ENCODE data around the gene SH3D19.
"Not testable (repeated sequence)": the region's sequence is repeated elsewhere in the genome, so short reads cannot be mapped to it uniquely, and the experiment has no call there.

The SH3D19 gene

DNA sequence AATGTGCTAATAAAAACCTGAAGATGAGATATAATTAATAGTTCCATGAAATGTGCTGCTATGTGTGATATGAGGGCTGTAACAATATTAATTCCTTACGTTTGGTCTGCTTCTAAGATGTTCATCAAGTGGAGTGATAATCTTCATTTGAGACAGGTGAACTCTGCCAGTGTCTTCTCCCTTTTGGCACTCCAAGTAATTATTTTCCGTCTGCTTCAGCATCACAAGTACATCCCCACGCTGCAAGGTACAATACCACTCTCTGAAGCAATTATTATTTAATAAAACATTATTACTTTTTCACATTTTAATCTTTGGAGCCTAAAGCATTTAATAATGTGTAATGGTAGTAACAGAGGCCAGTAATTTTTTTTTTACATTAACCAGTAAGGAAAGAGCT is 181.6 kb downstream of the SH3D19 start:
- no peak for DNase-seq

DNA sequence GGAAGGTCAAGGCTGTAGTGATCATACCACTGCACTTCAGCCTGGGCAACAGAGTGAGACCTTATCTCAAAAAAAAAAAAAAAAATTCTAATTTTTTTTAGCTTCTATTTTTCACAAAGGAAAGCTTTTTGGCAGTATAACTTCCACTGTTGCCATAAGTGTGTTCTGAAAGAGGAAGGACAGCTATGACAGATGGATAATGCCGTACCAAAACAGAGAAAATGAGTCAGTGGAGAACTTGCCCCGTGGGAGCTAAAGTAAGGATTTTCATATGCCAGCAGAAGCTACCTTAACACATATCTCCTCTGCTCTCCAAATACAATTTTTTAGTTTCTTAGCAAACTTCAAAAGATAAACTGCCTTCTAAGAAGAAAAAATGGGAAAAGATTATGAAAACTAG is 182.2 kb downstream of the SH3D19 start:
- no peak for DNase-seq

DNA sequence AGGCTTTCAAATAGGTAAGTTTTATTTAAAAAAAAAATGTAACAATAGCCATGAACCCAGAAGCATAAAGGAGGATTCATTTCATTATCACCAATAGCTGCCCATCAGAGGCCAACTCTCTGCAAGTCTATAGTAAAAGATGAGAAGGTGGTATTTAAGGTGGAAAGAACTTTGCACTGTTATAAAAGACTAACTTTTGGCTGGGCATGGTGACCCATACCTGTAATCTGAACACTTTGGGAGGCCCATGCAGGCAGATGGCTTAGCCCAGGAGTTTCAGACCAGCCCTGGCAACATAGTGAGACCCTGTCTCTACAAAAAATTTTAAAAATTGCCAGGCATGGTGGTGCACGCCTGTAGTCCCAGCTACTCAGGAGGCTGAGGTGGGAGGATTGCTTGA is 182.6 kb downstream of the SH3D19 start:
- no peak for DNase-seq

DNA sequence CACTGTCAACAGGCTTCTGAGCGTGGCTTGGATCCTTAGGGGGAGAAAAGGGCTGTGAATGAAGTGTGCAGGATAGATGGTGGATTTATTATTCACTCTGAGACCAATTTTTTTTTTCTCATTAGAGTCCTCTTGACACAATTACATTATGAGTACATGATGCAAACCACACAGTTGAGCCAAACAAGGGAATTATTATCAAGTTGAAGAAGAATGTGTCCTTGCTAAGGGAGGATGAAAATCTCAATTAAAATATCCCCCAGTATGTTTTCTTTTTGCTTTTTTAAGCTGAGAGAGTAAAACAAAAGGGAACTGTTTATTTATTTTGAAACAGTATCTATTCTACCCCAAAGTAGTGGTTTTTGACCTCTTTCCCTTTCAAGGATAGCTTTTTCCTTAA is 185.6 kb downstream of the SH3D19 start:
- no peak for DNase-seq

DNA sequence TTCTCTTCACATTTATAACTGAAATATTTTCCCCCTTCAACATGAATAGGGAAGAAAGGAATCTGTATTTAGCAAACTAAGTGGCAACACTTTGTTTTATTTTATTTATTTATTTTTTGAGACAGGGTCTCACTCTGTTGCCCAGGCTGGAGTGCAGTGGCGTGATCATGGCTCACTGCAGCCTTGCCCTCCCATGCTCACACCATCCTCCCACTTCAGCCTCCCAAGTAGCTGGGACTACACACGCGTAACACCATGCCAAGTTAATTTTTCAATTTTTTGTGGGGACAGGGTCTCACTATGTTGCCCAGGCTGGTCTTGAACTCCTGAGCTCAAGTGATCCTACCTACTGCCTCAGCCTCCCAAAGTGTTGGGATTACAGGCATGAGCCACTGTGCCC is 189.4 kb downstream of the SH3D19 start:
- DNase-seq: not testable (repeated sequence)

DNA sequence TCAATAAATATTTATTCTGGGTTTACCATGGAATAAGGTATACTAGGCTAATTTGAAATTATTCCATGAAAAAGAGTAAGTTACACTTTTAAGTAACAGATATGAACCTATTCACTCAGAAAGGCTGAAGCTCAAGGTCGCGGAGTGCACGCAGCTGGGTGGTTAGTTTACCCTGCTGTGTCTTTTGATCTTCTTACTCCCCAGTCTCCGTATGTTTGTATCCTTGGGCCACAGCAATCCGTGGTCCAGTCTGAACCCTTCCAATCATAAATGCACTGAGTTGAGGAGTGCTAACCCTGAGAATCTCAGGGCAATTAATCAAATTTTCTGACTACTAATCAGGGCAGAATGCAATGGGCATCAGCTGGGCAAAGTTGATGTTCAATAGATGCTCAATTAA is 192.1 kb downstream of the SH3D19 start:
- no peak for DNase-seq

DNA sequence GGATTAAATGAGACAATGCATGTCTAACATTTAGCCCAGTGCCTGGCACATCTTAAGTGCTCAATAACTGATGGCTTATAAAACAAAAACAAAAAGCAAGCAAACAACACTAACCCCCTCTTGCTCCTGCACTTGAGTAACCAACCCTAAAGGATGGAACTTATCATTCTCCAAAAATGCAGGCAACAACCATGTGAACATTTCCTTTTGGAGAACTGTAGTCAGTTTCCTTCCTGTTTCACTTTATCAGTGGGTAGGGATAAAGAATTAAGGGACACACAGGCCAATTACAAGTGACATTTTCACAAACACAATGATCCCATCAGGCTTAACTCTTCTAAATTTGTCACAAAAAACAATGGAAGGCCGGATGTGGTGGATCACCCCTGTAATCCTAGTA is 195.6 kb downstream of the SH3D19 start:
- DNase-seq: no peak

DNA sequence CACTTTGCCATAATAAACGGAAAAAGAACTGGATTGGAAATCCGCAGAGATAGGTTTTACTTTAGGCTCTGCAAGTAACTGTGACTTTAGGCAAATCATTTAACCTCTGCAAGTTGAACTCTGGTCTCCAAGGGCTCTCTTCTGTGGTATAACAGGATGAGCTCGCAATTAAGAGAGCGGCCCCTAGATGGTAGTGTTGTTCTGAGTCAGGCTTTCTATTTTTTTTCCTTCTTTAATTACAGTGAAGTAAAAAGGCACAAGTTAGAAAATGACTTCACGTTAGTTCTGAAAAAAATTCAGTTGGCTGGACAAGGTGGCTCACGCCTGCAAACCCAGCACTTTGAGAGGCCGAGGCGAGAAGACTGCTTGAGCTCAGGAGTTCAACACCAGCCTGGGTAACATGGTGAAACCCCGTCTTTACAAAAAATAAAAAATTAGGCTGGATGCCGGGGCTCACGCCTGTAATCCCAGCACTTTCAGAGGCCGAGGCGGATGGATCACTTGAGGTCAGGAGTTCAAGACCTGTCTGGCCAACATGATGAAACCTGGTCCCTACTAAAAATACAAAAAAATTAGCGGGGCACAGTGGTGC is 207.9 kb downstream of the SH3D19 start:
- DNase-seq: peak; percentile 28 to 38

DNA sequence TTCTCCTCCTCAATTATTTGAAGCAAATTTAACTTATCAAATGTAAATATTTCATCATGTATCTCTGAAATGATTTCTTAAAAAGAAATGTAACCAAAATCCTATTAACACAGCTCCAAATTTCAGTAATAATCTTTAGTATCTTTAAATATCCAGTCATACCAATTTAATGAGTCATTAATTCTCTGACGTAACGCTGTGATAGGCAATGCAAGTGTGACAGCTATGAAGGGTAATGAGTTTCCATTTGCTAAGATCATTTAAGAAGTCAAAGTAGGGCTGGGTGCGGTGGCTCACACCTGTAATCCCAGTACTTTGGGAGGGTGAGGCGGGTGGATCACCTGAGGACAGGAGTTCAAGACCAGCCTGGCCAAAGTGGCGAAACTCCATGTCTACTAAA is 210.4 kb downstream of the SH3D19 start:
- DNase-seq: no peak

DNA sequence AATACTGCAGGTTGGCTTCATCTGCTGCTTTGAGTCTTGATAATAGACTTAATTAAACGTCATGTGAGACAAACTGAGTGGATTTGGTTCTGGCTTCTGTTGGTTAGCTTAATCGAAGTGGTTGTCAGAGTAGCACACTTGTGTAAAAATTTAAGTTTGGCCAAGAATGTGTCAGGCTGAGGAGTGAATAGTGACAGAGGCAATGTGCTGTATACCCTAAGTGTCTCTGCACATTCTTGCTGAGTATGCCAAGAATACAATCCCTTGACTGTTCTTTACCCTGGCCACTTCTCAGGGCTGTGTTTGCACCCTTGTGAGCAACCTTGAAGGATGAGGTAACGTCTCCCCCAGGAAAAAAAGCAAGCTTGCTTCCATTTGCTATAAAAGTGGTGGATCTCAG is 211.1 kb downstream of the SH3D19 start:
- no peak for DNase-seq

DNA sequence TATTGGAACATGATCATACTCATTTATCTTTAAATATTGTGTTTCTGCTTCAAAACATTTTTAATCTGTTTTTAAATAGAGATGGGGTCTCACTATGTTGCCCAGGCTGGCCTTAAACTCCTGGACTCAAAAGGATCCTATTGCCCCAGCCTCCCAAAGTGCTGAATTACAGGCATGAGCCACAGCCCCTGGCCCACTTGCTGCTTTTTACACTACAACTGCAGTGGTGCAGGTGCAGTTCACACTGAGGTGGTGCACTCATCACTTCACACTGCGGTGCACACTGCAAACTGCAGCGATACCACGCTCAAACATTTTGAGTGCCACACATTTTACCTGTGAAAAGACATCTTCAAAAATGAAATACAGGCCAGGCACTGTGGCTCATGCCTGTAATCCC is 215.2 kb downstream of the SH3D19 start:
- no peak for DNase-seq

DNA sequence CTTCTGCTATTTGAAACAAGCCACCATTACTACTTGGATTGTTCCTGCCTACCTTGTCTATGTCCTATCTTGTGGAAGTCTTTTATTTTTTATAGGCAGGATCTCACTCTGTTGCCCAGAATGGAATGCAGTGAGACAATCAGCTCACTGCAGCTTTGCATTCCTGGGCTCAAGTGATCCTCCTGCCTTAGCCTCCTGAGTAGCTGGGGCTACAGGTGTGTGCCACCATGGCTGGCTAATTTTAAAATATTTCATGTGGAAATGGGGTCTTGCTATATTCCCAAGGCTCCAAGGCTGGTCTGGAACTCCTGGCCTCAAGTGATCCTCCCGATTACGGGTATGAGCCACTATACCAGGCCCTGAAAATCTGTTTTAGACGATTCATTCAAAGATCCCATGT is 218.3 kb downstream of the SH3D19 start:
- DNase-seq: no peak

DNA sequence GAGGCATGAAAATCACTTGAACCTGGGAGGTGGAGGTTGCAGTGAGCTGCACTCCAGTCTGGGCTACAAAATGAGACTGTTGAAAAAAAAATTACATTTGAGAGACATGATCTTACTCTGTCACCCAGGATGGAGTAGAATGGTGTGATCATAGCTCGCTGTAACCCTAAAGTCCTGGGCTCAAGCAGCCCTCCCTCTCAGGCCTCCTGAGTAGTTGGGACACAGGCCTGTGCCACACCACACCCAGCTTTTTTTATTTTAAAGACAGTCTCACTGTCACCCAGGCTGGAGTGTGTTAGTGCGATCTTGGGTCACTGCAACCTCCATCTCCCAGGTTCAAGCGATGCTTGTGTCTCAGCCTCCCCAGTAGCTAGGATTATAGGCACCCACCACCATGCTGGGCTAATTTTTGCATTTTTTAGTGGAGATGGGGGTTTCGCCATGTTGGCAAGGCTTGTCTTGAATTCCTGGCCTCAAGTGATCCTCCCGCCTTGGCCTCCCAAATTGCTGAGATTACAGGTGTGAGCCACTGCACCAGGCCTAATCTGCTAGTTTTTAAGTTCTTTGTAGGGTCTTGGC is 219.9 kb downstream of the SH3D19 start:
- DNase-seq: no peak

DNA sequence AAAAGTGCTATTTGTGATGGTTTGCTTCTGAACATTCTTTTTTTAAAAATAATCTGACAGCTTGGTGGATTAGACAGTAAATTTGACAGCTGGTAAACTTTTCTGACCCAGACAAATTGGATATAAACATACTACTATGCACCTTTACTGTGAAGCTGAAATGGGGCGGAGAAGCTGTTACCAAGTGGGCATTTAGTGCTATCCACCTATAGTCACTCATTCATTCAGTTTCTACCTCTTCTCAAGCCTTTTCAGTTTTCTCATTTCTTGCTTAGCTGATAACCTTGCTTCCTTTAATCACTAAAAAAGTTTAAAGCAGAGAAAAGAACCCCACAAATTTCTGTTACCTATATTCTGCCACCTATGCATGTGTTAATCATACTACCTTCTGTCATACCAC is 220.8 kb downstream of the SH3D19 start:
- no peak for DNase-seq

DNA sequence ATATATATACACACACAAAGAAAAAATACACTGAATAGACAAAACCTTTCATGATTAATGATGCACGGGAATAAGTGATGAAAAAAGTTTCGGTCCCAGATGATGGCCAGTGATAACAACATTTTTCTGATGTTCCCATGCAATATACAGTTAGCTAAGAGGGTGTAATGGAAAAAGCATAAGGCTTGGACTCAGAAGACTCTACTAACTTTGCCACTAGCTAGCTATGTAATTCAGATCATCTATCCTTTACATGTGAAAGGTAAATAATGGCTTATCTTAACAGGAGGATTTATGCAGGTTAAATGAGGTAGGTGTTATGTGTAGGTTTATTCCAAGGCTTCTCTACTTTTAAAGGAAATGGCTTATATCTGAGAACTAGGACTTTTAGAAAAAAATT is 221.6 kb downstream of the SH3D19 start:
- no peak for DNase-seq

DNA sequence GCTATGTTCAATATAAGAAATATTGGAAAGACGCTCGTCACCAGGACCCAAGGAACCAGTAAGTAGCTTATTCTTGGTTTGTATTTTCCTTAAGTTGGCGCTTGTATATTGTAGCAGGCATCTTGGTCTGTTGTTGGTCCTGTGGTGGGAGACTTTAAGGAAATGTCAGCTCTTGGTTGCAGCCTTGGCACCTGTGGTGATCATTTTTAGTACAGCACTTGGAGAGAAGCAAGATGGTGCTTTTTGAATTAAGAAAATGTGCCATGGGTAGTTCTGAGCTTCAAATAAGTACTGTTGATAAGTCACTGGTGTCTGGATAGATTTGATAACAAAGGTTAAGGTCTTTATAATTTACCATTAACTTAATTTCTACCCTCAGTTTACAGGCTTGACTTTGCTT is 224.9 kb downstream of the SH3D19 start:
- DNase-seq: no peak

DNA sequence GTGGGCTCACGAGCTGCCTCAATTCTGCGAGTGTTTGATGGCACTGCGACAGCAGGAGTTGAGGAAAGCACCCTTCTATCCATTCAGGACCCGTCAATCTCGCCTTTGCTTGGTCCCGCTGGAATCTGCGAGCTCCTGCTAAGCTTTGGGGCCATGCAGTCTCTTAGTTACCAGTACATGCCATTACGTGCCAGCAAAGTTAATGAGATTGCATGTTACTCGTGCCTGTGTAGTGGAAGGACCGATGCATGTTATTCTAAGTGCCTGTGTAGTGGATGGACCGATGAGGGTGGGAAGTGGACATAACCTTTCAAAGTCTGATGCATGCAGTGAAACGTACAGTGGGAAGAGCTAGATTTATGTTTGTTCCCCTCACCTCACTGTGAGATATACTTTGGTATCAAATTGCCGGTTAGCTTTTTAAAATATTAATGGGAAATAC is 225.4 kb downstream of the SH3D19 start:
- no peak for DNase-seq

DNA sequence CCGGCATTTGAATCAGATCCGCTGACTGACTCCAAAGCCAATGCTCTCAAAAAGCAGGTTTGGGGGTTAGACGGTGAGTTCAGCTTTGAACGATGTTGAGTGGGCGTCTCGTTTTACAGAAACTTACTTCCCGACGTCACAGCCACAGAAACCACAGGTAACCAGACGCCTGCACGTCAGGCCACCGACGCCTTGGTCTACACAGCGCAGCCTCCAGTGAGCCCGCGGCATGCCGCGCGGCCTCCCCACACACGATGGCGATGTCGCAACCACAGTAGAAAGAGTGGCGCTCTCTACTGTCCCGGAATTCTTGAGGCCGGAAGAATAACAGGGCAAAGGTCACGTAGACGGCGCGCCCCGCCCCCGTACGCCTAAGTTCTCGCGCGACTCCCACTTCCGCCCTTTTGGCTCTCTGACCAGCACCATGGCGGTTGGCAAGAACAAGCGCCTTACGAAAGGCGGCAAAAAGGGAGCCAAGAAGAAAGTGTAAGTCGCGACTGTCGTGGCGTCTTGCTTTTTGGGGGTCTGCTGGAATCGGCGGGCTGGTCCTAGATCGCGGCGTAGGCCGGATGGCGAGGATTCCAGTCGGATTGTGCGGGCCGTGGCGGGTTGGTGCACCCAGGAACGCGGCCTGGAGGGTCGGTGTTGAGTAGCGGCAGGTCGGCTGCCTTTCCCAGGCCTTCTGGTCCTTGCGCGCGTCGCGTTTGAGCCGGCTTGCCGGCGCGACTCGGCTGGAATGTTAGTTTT is 226.0 kb downstream of the SH3D19 start, which contains the start of gene RPS3A:
TSS of gene RPS3A (plus strand) at position 400 of the 747 bp plus-strand sequence. CDS start at position 425, 25 bp downstream.
- DNase-seq: peak; percentile 95 to 98

DNA sequence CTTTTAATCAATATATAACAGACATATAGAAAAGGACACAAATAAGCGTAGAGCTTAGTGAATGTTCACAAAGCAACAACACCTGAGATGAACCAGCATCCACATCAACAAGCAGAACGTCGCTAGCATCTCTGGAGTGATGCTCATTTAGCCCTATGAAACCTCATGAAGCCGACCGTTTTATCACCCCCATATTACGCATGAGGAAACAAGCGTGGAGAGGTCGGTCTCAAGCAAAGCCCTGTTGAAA is 226.5 kb downstream of the SH3D19 start:
- DNase-seq: no peak

DNA sequence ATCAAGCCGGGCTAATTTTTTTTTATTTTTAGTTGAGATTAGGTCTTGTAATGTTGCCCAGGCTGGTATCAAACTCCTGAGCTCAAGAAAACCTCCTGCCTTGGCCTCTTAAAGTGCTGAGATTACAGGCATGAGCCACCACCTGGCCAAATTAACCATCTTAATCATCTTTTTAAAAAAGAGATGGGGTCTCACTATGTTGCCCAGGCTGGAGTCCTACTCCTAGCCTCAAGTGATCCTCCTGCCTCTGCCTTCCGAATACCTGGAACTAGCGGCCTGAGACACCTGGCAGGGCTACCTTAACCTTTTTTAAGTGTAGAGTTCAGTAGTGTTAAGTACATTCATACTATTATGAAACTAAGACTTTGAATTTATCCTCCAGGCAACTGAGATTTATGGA is 227.6 kb downstream of the SH3D19 start:
- no peak for DNase-seq

DNA sequence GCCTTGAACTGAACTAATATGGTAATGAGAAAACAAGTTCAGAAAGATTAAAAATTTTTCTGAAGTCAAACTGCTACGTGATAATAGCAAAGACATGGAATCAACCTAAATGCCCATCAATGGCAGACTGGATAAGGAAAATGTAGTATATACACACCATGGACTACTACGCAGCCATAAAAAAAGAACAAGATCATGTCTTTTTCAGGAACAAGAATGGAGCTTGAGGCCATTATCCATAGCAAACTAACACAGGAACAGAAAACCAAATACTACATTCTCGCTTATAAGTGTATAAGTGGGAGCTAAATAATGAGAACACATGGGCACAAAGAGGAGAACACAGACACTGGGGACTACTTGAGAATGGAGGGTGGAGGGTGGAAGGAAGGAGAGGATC is 230.3 kb downstream of the SH3D19 start:
- no peak for DNase-seq

DNA sequence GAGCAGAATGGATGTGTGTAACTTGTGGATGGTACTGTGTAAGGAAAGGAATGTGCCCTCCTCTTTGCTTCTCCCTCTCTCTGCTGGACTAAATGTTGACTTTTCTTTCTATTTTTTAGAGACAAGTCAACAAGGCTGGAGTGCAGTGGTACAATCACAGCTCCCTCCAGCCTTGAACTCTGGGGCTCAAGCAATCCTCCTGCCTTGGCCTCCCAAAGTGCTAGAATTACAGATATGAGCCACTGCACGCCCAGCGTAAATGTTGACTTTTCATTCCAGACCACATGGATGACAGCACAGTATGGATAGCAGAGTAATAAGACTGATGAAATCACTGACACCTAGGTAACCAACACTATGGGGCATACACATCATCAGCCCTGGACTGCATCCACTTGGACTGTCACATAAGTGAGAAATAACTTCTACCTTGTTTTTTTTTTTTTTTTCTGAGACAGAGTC is 231.1 kb downstream of the SH3D19 start:
- DNase-seq: no peak

DNA sequence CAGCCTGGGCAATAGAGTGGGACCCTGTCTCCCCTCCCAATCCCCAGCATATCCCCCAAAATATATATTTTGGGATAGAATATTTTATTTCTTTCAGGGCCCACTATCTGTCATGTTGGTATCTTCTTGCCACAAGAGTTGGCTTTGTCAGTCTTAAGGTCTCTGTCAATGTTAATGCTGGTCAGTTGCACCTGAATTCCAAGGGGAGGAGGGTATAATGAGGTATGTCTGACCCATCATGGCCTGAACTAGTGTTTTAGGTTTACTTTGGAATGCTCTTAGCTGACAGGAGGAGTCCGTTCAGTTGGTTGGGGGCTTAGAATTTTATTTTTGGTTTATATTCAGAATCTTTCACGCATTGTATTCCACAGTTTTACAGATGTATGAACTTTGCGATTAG is 232.2 kb downstream of the SH3D19 start:
- no peak for DNase-seq

DNA sequence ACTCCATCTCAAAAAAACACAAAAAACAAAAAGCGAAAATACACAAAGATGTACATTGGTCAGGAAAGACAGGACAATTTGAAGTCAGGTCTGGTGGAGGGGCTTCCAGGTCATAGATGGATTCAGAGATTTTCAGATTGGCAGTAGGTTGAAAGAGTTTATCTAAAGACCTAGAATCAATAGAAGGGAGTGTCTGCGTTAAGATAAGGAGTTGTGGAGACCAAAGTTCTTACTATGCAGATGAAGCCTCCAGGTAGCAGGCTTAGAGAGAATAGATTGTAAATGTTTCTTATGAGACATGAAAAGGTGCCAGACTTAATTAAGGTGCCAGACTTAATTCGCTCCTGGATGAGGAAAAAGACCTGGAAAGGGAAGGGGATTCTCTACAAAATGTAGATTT is 232.9 kb downstream of the SH3D19 start:
- DNase-seq: no peak

DNA sequence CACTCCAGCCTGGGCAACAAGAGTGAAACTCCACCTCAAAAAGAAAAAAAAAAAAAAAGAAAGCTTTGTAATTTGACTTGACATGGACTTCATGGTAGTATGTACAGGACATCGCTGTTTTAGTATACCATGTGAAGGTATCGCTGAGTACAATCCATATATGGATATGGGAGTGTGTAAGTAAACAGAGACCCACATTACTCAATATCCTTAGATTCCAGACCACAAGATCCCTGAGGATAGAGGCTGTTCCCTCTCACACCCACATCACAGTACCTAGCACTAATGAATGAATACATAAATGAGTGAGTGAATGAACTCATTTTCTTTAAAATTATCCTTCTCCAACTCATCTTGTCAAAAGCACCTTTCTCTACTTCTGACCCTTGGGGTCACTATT is 234.4 kb downstream of the SH3D19 start:
- no peak for DNase-seq
